Activated CD4-positive, alpha-beta T cell treated with anti-CD3 and anti-CD28 coated beads for 4 hours (primary cell): ENCODE results near the gene RGL3.
"Not testable (repeated sequence)": the region's sequence is repeated elsewhere in the genome, so short reads cannot be mapped to it uniquely, and the experiment has no call there.

Source experiments
- DNase-seq, 2 donors: peaks; one replicate each; pipeline ENCODE4 v3.0.0-alpha.2; 2020

The RGL3 gene

DNA sequence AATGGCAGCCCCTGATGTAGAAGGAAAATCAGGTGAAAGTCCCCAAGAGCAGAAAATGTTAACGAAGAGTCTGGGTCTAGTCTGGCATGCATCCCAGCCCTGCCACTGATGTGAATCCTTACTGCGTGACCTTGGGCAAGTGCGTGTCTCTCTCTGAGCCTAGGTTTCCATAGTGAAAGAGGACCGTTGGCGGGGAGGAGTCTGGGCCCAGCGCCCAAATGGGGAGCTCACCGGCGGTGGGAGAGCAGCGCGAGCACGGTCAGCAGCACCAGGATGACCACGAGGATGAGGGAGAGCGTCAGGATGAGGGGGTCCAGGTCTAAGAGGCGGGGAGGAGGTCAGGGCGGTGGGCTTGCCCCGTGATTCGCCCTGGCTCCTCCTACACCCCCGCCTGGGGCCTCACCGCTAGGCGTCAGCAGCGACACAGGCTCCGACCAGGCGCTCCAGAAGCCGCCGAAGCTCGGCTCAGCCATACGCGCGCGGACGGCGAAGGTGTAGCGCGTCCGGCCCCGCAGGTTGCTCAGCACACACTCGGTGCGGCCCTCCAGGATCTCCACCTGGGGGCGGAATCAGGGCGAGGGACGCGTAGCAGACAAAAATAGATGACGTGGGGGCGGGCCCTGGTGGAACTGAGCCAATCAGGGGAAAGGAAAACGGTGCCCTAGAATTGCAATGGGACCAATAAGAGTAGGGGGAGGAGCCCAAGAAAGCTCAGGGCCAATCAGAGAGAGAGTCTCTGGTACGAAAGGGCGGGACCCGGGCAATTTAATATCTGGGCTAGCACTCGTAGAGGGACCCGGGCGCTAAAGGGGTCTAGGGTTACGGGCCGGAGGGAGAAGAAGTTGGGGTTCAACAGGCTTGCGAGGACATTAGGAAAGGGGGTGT, 38.2 kb downstream of the RGL3 start:
- peak; percentile 96 to 97 for DNase-seq

DNA sequence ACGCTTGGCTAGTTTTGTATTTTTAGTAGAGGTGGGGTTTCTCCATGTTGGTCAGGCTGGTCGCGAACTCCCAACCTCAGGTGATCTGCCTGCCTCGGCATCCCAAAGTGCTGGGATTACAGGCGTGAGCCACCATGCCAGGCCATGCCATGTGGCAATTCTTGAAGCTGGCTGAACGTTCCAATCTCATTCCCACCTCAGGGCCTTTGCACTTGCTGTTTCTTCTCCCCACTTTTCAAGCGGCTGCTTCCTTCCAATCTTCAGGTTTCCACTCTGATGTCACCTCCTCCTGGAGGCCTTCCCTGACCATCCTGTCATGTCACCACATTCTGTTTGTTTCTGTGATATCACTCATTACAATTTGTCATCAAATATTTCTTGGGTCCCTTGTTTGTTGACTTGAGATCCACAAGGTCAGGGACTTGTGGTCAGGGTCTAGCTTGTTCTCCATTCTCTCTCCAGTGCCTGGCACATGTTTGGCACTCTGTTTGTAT, 39.2 kb downstream of the RGL3 start:
- DNase-seq: no peak

DNA sequence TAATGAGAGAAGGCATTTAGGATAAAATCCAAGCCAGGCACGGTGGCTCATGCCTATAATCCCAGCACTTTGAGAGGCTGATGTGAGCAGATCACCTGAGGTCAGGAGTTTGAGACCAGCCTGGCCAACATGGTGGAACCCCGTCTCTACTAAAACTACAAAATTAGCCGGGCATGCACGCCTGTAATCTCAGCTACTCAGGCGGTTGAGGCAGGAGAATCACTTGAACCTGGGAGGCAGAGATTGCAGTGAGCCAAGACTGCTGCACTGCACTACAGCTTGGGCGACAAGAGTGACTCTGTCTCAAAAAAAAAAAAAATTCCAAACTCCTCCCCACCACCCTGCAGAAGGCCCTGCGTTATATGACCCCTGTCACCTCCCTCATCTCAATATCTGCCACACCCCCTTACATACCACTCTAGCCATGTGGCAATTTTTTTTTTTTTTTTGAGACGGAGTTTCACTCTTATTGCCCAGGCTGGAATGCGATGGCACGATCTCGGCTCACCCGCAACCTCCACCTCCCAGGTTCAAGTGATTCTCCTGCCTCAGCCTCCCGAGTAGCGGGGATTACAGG, 39.8 kb downstream of the RGL3 start:
- not testable (repeated sequence) for DNase-seq

DNA sequence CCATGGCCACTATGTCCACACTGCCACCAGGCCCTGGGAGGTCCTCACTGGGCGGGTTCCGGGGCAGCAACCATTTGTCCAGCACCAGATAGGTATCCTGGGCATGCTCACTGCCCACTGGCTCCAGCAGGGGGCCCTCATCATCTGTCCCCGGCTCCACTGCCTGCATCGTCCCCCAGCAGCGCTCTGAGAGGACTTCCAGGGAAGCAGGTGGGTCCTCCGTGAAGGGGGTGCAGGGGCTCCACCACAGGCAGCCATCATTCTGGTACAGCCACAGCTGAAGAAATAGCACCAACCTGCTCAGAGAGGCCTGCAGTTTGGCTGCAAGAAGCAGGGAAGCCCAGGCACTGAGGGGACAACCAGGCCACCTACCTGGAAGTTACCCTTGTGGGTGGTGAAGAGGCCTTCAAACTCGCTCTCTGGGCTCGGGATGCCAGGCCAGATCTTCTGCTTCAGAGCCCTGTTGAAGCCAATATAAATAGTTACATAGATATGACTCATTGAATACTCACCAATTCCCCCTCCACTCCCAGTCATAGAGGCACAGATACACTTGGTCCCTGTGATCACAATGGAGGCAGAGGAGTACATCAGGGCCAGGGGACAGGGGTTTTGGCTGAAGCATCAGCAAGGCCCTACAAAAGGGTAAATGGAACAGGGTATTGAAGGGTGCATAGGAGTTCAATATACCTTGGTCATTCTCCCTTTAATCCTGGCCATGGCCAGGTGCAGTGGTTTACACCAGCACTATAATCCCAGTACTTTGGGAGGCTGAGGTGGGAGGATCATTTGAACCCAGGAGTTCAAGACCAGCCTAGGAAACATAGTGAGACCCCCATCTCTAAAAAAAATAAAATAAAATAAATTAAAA, 40.6 kb downstream of the RGL3 start:
- DNase-seq: no peak

DNA sequence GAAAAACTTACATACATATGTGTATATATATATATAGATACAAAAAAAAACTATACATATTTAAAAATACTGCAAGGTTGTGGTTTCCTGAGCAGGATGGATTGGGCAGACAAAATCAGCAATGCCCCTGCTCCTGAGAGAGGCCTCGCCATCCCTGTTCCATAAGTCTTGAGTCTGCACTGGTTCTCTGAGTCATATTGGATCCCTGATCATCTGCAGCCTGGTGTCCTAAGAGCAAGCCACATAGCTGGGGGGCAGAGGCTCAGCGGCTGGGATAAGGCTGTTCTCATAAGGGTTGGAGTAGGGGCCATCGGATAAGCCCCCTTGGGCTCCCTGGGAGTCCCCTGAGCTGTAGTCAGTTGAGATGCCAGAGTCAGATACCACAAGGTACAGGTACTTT, 41.4 kb downstream of the RGL3 start:
- no peak for DNase-seq

DNA sequence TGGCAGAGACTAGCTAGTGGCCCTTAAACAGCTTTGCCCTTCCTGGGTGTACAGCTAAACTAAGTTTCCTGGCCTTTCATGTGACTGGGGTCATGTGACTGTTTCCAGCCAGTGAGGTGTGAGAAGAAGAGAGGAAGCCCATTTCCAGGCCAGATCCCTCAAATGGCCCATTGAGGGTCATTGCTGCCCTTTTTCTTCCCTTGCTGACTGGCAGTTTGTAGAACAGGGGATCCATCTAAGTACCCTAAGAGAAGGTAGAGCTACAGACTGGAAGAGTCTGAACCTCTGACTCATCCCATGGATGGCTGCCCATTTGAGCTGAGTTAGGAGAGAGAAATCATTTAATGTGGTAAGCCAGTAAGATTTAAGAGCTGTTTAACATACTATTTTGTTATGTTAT, 41.9 kb downstream of the RGL3 start:
- no peak for DNase-seq

DNA sequence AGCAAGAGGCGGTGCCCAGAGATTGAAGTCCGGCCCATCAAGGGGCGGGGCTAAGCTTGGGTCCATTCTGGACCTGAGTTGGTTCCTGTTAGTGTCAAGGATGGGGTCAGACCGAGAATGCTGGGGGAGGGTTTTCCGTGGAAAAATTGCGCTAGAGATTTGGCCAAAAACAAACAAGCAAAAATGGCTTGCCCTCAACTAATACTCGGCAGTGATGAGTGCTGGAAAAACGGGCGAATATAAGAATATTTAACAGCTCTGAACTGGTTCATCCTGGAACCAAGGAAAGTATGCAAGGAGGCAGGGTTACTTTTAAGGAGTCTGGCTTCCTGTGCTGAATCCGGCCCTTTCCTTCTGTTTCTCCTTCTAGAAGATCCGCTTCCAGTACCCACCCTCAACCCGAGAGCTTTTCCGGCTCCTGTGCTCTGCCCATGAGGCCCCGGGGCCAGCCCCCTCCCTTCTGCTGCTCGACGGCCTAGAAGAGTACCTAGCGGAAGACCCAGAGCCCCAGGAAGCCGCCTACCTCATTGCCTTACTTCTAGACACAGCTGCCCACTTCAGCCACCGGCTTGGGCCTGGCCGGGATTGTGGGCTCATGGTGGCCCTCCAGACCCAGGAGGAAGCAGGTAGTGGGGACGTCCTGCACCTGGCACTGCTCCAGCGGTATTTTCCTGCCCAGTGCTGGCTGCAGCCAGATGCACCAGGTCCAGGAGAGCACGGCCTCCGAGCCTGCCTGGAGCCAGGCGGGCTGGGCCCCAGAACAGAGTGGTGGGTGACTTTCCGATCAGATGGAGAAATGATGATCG, 43.8 kb downstream of the RGL3 start:
- peak; percentile 56 to 68 for DNase-seq

DNA sequence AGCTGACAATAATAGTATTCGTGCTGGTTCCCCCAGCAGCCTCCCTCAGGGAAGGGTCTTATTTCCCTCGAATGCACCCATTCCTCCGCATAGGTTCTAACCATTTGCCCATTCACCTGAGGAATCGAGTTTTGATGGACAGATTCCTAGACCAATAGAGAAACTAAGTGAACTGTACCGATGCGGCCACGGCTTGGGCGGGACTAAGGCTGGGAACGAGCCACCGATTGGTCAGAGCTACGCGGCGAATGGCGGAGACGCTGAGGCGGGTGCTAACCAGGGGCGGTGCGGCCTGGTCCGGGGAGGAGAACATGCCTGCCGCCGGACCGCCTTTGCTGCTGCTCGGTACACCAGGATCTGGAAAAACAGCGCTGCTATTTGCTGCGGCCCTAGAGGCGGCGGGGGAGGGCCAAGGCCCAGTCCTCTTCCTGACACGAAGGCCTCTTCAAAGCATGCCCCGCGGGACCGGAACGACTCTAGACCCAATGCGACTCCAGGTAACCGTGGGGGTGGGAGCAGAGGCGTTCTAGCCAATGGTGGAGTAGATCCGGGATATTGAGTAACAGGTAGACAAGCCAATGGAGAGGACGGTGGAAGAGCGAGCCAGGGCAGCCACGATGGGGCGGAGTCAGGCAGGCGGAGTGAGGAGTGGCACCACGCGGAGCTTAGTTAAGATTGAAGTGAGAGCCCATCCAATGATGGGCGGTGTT, 44.5 kb downstream of the RGL3 start, which contains the start of gene SWSAP1:
TSS of gene SWSAP1 (plus strand) at position 234 of the 710 bp plus-strand sequence. CDS start at position 249, 15 bp downstream.
- DNase-seq: peak; percentile 95 to 97

DNA sequence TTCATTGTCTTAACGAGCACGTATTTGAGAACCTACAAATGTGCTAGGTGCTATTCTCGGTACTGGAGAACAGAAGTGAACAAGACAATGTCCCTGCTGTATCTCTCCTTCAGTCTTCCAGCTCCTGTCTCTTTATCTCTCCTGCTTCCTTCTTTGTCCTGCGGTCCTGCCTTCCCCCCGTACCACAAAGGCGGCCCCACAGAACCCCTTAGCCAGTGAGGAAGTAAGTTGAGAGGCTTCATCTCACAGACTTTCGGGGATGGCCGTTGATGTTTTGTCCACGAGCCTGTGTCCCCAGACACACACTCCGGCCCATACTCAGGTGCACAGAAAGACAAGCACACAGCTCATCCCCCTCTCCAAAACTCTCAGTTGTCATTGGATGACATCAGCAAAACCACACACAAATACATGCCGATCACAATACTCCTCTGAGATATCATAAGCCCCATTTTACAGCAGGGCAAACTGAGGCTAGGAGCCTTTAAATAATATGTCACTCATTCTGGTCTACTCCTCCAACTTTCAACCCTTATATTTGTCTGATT, 45.2 kb downstream of the RGL3 start:
- no peak for DNase-seq

DNA sequence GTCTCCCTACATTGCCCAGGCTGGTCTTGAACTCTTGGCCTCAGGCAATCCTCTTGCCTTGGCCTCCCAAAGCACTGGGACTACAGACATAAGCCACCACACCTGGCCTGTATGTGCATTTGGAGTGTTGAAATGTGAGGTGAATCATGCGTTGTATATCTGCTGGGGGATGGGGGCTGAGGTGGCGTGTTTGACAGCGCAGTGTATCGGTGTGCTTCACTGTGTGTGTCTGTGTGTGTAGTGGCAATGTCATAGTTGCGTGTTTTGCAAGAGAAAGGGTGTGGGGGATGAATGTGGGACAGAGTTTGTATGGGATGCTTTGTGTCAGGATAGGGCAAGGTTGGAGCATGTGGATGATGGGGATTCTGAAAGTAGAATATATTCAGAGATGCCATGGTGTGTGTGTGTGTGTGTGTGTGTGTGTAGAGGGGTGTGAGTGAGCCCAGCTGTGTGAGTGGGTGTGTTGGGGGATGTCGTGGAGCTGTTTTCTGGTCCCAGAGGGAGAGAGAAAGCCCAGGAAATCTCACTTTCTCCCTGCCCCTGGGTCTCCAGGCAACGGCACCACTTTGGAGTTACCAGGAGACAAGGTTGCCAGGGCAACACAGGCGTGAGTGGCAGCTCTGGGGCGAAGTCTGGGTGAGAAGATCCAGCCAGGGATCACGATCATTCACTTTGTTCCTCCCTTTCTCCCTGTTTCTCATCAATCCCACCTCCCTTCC, 45.8 kb downstream of the RGL3 start:
- DNase-seq: no peak

DNA sequence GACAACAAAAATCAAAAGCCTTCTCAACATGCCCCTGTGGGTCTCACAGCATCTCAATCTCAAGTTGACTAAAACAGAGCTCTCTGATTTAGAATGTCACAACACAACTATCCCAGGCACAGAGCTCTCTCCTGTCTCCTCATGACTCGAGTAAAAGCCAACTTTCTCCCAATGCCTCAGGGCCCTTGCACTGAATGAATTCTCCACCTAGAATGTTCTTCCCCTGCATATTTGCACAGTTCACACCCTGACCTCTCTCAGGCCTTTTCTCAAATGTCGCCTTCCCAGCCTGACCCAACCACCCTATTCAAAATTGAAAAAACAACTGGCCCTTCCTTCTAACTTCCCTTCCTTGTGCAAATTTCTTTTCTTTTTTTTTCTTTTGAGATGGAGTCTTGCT, 48.4 kb downstream of the RGL3 start:
- DNase-seq: no peak

DNA sequence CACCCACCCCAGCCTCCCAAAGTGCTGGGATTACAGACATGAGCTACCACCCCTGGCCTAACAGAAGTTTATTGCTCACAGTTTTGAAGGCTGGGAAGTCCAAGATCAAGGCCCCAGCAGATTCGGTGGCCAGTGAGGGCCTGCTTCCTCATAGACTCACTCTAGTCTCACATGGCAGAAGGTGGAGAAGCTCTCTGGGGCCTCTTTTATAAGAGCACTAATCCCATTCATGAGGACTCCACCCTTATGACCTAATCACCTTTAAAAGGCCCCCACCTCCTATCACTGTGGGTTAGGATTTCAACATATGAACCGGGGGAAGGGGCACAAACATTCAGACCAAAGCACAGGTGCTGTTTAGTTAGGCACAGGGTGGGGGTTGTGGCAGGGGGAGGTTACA, 51.6 kb downstream of the RGL3 start:
- DNase-seq: no peak

DNA sequence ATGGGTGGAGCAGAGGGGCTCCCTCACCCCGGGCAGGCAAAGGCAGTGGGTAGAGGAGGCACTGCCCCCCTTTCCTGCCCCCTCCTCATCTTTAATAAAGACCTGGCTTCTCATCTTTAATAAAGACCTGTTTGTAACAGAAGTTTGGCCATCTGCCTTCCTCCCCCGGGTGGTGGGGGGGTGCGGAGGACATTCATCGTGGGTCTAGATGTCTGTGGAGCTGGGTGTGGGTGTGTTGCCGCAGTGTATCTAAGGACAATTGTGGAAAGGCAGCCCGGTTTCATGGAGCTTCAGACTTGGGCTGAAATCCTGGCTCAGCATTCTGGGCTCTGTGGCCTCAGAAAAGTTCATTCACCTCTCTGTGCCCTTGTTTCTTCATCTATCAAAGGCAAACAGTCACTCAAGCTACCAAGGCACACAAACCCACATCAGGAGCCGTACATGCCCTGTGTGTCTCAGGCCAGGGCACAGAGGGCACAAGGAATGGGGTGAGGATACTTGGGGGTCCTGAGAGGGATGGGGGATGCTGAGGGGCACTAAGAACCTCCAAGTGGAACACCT, 53.5 kb downstream of the RGL3 start:
- DNase-seq: no peak

DNA sequence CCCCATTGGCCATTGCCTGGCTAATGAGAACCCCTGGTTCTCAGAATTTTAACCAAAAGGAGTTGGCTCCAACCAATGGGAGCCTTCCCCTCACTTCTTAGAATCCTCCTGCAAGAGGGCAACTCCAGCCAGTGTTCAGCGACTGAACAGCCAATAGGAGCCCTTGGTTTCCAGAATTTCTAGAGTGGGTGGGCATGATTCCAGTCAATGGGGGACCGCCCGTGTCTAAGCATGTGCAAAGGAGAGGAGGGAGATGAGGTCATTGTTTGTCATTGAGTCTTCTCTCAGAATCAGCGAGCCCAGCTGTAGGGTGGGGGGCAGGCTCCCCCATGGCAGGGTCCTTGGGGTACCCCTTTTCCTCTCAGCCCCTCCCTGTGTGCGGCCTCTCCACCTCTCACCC, 54.2 kb downstream of the RGL3 start:
- no peak for DNase-seq

DNA sequence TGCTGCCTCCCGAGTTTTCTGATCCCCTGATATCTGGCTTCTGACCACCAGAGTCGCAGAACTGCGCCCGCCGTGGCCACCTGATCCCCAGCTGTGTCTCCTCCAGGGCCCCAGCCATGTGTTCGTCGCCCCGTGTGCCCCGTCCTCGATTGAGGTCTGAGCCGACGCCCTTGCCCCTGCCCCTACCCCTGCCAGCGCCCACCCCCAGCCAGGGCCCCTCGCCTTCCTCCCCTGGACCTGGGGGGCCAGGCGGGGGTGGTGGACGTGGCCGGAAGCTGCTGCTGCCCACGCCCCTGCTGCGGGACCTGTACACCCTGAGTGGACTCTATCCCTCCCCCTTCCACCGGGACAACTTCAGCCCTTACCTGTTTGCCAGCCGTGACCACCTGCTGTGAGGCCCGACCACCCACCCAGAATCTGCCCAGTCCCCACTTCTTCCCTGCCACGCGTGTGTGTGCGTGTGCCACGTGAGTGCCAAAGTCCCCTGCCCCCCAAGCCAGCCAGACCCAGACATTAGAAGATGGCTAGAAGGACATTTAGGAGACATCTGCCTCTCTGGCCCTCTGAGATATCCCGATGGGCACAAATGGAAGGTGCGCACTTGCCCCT, 54.7 kb downstream of the RGL3 start:
- DNase-seq: no peak

DNA sequence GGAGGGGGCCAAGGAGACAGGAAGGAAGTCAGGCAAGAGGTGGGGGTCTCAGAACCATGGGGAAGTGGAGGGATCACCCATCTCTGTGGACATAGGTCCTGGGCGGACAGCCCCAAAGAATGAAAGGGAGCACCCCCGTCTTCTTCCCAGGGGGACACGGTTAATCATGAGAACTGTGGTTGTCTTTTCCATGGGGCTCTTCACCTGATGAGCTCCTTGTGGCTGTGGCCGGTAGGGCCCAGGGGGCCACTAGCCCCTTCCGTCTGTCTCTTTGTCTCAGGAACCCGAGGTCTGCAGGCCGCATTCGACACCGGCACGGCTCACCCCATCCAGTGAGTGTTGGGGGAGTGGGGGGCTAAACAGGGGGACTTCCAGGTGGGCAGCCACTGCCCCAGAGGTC, 55.2 kb downstream of the RGL3 start:
- DNase-seq: no peak

DNA sequence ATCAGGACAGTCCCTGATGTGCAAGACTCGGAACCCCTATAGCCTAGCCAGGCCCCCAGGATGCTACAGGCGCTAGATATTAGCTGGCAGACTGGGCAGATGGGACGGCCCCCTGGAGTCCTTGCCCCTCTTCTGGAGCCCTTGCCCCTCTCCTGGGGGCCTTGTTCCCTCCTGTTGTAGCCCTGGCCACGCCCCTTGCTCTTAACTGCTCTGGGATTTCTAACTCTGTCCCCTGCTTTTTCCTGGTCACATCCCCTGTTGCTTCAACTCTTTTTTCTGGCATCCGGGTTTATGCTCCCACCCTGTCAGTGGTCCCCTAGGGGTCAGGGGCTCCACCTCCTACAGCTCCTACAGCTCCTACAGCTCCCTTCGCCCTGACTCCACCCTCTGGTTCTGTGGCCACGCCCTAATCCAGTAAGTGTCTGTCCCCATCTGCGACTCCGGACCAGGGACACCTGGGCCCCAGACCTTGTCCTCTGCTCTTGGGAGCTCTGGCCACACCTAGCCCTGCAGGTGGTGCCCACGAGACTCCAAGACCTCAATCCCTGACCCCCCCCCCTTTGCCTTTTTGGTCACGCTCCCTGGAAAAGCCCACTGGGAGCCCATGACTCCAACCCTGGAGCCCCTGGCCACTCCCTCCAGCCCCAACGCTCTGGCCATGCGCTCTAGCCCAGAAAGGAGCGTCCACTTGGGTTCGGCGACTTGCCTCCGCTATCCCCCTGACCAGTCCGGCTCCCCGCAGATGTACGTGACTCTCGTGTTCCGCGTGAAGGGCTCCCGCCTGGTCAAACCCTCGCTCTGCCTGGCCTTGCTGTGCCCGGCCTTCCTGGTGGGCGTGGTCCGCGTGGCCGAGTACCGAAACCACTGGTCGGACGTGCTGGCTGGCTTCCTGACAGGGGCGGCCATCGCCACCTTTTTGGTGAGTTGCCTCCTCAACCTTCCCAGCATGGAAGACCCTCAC, 57.1 kb downstream of the RGL3 start:
- DNase-seq: no peak

DNA sequence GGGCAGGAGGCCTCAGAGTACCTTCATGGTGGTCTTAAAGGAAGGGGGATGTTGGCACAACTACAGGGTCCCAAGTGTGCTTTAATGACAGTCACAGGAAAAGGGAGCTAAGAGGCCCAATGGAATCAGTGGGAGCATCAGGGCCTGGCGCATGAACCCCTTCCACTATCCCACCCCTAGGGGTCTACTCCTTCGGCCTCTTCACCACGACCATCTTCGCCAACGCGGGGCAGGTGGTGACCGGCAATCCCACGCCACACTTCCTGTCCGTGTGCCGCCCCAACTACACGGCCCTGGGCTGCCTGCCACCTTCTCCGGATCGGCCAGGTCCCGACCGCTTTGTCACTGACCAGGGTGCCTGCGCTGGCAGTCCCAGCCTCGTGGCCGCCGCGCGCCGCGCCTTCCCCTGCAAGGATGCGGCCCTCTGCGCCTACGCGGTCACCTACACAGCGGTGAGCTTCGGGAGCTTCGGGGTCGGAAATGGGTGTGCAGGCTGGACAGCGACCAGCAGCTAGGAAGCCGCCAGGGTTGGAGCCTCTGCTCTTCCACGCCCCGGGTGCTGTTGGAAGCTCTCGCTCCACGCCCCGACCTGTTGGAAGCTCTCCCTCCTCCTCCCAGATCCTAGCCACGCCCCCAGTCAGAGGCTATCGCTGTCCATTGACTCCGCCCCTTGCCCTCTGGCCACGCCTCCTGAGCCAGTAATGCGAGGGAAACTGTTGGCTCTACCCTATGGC, 57.9 kb downstream of the RGL3 start:
- no peak for DNase-seq
